NCI-H1694 treated with DMSO at 0.1 percent for 48 hours (cell line): Measurements from ENCODE around the gene MACC1.
"Not testable (repeated sequence)": the region's sequence is repeated elsewhere in the genome, so short reads cannot be mapped to it uniquely, and the experiment has no call there.

Experiments used
- DNase-seq: peaks from one replicate; lab custom pipeline; 2025; lab: John Stamatoyannopoulos, UW

The MACC1 gene

DNA sequence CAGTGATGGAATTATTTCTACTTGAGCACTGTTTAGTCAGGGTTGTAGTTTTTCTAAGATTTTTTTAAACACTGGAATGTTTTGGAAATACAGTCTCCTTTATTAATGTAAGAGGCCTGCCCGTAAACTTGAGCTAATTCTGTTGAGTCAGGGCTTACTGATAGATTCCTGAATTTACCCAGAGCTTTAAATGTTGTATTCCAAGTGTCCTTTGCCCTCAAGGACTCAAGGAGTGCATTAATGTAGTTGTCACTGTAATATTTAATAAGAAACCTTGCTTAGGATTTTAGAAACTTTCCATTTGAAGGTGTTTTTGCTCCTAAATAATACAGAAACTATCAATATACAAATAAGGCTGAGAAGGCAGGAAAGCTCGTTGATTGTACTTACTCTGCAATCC, 89.2 kb downstream of the MACC1 start:
- DNase-seq, result no peak

DNA sequence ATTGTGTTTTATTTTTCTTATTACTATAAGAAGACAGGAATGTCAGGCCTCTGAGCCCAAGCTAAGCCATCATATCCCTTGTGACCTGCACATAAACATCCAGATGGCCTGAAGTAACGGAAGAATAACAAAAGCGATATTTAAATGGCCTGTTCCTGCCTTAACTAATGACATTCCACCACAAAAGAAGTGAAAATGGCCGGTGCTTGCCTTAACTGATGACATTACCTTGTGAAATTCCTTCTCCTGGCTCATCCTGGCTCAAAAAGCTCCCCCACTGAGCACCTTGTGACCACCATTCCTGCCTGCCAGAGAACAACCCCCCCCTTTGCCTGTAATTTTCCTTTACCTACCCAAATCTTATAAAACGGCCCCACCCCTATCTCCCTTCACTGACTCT, 91.1 kb downstream of the MACC1 start:
- DNase-seq, result not testable (repeated sequence)

DNA sequence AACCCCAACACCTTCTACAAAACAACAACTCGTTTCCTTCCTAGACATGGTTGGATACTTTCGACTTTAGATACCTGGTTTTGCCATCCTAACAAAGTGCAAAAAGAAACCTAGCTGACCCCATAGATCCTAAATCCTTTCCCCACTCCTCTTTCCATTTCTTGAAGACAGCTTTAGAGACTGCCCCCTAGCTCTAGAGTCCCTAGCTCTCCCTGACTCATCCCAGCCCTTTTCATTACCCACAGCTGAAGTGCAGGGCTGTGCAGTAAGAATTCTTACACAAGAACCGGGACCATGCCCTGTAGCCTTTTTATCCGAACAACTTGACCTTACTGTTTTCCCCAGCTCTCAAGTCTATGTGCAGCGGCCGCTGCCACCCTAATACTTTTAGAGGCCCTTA, 93.1 kb downstream of the MACC1 start:
- not testable (repeated sequence) for DNase-seq

- not testable (repeated sequence) for DNase-seq
These were observed 94.4 kb downstream of the MACC1 start for GRCh38 chr7:20122653-20123316.

DNA sequence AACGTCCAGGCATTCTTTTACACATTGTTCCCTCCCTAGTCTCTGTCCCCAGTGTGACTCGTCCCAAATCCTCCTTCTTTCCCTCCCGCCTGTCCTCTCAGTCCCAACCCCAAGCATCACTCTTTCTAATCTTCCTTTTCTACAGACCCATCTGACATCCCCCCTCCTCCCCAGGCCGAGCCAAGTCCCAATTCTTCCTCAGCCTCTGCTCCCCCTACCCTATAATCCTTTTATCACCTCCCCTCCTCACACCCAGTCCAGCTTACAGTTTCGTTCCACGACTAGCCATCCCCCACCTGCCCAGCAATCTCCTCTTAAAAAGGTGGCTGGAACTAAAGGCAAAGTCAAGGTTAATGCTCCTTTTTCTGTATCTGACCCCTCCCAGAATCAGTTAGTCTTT, 95.1 kb downstream of the MACC1 start:
- no peak for DNase-seq

DNA sequence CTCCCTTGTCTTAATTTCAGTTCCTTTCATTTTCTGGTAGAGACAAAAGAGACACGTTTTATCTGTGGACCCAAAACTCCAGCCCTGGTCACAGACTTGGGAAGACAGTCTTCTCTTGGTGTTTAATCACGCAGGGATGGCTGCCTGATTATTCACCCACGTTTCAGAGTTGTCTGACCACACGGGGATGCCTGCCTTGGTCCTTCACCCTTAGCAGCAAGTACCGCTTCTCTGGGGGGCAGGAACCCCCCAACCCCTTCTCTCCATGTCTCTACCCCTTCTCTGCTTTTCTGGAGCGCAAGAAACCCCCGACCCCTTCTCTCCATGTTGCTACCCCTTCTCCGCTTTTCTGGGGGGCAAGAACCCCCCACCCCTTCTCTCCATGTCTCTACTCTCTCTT, 95.8 kb downstream of the MACC1 start:
- no peak for DNase-seq

DNA sequence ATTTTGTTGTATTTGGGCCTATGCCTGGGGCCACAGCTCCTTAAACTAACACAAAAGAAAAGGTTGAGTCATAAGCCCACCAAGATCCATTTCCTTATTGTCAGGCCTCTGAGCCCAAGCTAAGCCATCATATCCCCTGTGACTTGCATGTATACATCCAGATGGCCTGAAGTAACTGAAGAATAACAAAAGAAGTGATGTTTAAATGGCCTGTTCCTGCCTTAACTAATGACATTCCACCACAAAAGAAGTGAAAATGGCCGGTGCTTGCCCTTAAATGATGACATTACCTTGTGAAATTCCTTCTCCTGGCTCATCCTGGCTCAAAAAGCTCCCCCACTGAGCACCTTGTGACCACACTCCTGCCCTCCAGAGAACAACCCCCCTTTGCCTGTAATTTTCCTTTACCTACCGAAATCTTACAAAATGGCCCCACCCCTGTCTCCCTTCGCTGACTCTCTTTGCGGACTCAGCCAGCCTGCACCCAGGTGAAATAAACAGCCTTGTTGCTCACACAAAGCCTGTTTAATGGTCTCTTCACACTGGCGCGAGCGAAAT, 96.5 kb downstream of the MACC1 start:
- DNase-seq, result not testable (repeated sequence)

DNA sequence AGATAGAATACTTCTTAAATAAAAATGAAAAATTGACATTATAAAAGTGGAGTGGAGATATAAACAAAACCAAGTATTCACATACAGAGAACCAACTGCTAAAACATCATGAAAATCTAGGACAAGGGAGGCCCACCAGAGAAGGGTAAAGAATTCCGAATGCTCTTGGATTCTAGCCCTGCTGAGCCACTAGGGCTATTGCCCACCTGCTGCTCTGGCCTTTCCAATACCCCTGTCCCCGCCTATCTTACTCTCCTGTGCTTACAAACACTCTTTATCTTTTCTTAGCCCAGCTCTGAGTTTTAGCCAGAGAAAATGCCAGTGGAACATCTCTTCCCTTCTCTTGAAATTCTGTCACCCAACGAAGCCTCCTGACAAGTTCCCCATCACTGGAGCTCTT, 100.3 kb downstream of the MACC1 start:
- DNase-seq, result no peak

DNA sequence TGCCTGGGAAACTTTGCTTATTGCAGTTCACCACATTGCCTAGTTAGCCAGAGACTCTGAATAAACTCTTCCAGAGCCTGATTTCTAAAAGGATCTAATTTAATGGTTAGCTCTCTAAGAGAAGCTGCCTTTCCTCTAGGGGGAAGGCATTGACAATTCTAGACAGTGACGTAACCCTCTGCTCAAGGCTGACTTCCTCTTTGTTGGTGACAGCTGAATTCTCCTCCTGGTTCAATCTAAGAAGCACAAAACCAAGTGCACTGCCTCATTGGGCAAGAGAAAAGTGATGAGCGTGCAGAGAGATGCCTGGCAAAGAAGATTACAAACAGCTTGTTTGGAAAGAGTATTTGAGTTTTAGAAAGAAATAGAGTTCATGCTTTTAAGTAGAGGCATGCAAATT, 102.7 kb downstream of the MACC1 start:
- DNase-seq, result no peak

DNA sequence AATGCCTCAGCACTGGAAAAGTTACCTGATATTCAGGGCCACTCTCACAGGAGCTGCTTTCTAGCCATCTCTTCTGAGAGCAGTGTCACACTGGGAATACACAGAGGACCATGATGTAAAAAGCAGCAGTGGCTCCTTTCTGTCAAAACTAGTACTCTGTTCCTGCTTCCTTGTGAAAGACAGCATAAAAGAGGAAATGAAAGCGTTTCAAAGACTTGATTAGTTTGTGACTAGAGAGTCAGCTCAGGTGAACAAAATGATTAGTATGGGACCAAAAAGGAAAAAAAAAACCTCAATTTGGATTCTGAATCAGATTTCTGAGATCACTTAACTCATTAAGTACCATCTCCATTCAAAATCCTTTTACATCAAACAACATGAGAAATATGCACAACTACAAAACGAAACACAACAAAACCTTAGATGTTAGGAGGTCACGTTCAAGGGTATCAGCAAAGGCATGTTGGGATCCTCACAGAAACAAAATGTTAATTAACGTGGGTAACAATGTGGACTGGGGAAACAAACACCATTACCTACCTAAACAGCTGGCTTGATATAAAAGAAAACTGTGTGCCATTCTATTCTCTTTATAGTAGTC, 103.7 kb downstream of the MACC1 start:
- no peak for DNase-seq

- DNase-seq, result no peak
These were observed 104.5 kb downstream of the MACC1 start for GRCh38 chr7:20112696-20113095.

DNA sequence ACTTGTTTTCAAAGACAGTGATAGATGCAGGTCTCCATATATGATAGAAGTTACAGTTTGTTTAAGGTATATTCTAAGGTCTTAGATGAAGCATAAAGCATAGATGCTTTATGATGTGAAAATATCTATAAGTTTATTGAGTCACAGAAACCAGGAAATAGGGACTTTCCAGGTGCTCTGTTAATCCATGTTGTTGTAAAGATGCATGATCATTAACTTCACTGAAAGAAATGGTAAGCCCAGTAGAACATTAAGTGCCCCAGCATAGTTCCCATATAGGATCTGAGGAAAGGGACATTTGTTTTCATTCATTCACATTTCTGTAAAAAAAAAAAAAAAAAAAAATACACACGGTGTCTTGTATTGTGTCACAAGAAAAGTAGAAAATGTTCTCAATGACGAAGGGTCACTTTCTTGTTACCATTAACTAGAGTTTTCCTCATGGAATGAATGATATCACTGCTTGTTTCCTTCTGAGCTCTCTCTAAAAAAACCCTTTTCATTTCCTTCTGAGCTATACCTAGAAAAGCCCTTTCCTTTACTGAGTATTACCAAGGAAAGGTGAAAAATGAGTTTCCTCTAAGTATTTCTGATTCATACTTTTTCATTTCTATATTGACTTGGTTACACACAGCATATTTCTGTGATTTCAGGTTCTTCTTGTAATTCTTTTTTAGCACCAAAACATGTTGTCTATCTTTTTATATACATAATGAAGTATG, 105.2 kb downstream of the MACC1 start:
- no peak for DNase-seq

GRCh38 chr7:20107582-20107981, 109.6 kb downstream of the MACC1 start:
- no peak for DNase-seq

GRCh38 chr7:20104696-20105095, 112.5 kb downstream of the MACC1 start:
- DNase-seq, result no peak

- DNase-seq, result no peak
These were observed 114.2 kb downstream of the MACC1 start for GRCh38 chr7:20102982-20103381.

- no peak for DNase-seq
These were observed 121.3 kb downstream of the MACC1 start for GRCh38 chr7:20095862-20096261.

DNA sequence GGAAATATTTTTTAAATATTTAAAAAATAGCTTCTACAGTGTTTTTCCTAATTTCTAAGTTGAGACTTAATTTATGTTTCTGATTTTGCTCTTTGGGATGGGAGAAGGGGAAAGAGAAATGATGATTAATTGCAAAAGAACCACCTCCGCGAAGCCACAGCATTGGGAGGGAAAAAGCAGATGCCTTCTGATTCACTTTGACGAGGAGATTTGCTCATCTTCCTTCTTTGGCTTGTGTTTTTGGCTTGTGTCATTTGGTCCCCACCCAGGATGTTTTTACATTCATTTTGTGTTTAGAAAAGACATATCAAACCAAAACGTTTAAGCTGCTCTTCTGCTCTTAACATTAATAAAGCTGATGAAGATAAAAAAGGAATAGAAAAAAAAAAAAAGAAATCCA, 121.7 kb downstream of the MACC1 start:
- DNase-seq, result no peak

DNA sequence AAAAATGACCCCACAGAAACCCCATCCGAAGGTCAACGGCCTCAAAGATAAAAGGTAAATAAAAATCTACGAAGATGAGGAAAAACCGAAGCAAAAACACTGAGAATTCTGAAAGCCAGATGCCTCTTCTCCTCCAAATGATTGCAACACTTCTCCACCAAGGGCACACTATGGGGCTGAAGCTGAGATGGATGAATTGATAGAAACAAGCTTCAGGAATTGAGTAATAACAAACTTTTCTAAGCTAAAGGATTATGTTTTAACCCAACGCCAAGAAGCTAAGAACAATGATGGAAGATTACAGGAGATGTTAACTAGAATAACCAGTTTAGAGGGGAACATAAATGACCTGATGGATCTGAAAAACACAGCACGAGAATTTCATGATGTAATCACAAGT, 127.8 kb downstream of the MACC1 start:
- no peak for DNase-seq

- DNase-seq, result no peak
These were observed 132.1 kb downstream of the MACC1 start for GRCh38 chr7:20085086-20085485.
